HG03139 (cell line): ENCODE measurements around the gene DLGAP3.
A peak's percentile ranks its signal among the peaks of the same experiment; 100 is the strongest.

Experiments used
- ATAC-seq: cut with Tn5 transposase; IDR thresholded peaks from one replicate; pipeline ENCODE4 v1.9.1; 2021; ENCODE audit not compliant: unreplicated experiment

Gene DLGAP3

DNA sequence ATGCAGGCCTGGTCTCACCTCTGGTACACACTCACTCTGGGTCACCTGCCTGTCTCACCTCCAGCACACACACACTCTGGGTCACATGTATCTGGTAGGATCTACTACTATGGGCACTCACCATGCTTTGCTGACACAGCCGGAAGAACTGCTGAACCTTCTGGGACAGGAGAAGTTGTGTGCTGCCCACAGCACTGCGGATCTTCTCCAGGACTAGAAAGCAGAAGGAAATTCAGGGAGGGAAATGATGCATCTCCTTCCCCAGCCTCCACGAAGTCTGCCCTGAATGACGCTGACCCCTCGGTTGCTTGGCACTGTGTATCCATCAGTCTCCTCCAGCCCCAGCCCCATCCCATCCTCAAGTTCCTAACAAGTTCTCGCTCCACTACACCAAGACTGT is 62.0 kb downstream of the DLGAP3 start:
- ATAC-seq: no peak

DNA sequence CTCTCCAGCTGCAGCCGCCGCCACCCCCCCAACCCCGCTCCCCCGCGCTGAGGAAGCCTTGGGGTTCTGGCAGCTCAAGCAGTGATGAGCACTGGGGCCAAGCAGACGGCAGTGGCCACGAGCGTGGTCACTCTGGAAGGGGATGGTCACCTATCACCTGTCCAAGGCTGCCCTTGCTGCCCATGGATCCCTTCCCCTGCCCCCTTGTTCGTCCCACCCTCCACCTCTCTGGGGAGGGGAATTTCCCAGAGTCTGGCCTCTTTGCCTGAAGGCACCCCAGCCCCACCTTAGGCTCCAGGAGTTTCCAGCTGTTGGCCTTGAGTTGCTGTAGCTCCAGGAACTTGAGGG is 62.7 kb downstream of the DLGAP3 start:
- no peak for ATAC-seq

DNA sequence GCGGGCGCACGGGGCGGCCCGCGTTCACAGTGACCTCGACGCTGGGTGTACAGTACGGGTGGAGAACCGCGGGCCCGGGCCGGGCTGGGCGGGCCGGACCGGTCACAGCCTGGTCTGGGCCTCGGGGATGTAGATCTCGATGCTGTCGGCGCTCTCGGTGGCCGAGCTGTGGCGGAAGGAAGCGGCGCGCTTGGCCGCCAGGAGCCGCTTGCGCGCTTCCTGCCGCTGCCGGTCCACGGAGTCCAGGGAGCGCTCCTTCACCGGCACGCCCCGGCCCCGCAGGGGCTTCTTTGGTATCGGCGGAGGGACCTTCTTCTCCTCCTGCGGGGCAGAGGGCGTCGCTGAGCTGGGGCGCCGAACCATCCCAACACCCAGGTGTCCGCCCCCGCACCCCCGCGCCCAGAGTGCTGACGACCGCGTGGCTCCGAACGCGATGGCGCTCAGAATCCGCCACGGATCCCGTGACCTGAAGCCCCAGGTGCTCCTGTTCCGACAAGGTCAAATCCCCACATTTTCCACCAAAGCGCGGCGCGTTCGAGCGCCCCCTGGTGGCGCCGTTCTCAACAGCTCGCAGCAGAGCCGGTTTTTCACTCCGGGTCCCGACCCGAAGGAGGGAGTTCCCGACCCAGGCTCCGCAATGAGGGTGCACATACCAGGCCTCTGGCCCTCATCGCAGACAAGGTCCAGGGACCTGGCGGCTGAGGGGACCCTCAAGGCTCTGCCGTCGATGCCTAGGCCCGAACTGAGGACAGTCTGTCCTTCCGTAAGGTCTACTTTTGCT is 63.3 kb downstream of the DLGAP3 start:
- no peak for ATAC-seq

DNA sequence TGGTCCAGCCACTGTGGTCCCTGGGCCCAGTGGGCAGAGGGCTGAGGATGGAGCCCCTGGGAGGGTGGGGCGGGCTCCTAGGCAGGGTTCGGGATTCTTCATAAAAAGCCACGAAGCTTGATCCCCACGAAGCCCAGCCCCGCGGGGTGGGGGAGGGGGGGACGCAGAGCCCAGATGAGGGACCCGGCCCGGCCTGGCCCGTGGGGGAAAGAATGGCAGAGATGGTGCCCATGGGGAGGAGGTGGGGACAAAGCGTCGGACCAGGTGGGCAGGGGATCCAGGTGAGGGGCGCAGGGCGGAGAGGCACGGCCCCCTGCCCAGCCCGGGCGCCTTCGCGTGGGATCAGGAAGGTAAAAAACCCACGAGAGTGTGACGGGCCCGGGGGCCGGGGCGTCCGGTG is 63.9 kb downstream of the DLGAP3 start:
- ATAC-seq: no peak

DNA sequence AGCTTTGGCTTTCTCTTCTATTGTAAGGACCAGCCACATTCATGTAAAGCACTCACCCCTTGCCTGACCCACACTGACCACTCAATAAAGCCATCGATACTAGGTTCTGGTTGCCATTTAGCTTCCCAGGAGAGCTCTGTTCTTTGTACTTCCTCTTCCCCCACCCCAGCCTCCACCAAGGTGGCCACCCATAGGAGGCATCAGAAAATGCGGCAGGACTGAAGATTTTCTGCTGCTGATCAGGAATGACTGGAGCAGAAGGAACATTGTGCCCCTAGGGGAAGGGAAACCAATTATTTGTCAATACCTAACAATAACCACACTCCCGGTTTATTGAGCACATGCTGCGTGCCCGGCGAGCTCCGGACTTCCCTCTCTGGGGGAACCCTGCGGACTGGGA is 64.7 kb downstream of the DLGAP3 start:
- no peak for ATAC-seq

DNA sequence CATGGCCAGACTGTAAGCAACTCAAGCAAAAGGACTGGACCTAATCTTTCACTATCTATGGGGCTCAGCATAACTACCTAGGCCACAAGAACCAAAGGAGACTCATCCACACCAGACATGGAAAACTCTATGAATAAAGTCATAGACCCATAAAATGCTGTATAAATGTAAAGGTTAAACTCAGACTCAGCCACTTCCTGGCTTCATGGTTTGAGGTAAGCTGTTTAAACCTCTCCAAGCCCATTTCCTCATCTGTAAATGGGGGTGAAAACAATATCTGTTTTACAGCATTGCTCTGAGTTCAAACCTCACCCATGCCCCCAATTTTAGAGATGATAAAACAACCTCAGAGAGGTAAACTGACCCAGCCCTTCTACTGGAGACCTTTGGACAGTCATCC is 65.9 kb downstream of the DLGAP3 start:
- ATAC-seq: no peak

DNA sequence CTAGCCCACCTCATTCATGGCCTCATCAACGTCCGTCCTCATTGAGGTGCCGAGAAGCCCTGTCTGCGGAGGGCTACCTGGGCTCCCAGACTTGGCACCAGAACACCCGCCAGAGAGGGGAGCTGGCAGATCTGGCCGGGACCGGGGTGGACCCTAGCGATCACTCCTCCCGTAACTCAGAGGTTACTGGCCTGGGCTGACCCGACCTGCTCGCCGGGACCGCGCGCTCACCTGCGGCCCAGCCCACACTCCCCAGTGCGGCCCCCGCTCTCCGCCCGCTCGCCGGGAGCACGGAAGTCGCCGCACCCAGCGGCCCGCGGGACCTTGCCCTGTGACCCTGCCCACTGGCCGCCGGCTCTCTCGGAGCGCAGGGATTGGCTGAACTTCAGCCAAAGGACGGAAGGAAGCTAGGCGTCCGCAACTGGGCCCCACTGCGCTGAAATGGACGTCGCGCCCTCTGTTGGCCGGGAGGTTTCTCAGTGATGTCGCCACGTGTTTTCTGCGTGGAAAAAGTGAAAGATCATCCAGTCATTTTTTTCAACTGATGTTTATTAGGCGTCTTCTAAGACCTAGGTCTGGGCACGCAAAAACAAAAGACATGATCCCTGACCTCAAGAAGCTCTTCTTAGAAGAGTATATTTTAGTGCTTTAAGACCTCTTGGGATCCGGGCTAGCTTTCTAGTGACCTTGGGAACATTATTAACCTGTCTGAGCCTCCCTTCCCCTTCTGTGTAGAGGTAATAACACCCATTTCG is 69.8 kb downstream of the DLGAP3 start, which contains the start of gene SMIM12:
SMIM12 (minus strand) TSS at position 304 of the 755 bp plus-strand sequence. CDS start 3,772 bp downstream, outside the sequence.
- ATAC-seq: peak; percentile 93

DNA sequence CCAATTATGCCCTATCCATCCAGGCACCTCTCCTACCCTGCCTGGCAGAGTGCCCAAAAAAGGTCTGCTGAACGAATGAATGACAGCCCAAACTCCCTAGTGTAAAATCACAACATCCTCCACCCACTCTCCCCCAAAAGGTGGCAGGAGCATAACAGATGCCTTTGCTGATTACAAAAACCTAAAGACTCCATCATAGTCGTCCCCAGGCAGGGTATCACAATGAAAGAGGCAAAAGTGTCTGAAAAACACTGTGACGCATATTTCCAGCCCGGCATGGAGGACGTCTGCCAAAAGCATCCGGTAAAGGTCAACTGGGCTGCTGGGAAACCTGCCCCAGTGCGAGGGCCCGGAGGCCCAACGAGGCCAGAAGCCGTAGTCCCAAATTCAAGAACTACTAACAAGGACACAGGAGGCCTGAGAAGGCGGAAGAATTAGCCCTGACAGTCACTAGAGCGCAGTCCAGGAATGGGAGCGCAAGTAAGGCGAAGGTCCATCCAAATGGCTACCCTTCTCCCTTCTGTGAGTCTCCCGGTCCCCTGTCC is 70.5 kb downstream of the DLGAP3 start:
- ATAC-seq: no peak

DNA sequence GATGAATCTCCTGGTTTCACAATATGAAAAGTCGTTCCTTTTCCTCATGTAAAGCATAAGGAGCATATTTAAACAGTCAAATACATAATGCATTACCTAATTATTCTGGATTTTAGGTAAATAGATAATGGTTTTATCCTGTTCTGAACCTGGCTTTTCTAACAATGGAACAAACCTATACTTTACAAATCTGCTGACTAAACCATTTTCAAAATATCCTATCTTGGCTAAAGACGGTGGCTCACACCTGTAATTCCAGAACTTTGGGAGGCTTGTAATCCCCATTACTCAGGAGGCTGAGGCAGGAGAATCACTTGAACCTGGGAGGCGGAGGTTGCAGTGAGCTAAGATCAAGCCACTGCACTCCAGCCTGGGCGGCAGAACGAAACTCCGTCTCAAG is 72.8 kb downstream of the DLGAP3 start:
- no peak for ATAC-seq

DNA sequence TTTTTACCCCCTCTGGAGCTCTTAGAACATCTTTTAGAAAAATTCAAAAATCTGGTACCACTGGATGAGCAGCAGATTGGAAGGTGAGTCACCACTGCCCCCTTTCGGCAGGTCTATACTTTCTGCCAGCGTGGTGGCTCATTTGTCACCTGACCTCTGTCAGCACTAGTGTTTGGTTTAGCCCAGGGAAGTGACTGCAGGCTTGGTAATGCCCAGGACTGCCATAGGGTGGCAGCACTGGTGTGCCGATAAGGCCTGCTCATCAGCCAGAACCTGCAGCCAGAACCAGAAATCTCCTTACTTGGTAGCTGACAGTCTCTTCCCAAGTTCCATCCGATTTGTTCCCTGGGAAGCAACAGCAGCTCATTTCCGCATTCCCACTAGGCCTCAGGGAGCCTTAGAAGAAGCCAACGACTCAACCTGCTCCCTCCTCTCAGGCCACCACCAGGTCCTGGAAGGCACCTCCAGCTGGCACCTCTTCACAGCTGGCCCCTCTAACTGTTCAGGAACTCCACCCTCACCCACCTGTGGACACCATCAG is 76.7 kb downstream of the DLGAP3 start:
- ATAC-seq: peak; percentile 97

DNA sequence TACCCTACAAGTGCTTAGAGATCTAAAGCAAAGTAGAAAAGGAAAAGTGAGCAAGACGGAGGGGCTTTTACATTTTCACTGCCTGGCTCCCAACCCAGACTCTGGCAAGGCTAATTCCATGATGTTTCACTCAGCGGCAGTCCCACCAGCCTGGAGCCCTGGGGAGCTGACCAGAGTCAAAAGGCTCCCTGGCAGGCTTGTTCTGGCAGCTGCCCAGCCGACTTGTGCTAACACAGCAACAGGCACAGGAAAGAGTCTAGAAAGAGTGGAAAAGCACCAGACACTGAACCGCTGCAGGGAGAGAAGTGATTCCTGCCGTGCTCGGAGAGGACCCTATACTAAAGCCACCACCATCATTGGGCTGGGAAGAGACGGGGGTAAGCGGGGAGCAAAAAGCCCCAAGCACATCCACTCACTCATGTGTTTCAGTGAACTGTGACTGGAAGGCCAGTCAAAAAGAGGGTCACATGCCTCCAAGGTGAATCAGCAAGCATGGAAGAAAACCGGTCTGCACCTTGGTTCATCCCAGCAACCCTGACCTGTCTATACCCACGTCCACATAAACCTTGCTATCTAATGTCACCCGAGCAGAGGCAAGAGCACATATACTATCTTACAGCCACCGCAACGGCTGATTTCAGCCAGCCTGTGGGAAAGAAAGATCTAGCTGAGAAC is 77.9 kb downstream of the DLGAP3 start:
- no peak for ATAC-seq

DNA sequence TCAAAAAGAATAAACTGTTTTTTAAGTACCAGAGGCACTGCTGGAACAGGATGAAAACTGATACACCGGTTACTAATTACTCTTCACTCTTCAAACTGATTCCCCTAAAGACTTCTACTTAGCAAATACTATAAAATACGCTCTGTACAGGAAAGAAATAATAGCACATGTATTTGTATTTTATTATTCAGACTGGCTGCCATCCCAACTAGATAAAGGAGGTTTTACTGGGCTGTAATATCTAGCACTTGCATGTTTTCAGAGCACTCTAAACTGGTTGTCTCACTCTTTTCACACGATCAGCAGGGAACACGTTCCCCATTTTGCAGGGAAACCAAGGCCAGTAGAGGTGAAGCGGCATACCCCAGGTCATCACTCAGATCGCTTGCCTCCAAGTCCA is 79.1 kb downstream of the DLGAP3 start:
- ATAC-seq: no peak

DNA sequence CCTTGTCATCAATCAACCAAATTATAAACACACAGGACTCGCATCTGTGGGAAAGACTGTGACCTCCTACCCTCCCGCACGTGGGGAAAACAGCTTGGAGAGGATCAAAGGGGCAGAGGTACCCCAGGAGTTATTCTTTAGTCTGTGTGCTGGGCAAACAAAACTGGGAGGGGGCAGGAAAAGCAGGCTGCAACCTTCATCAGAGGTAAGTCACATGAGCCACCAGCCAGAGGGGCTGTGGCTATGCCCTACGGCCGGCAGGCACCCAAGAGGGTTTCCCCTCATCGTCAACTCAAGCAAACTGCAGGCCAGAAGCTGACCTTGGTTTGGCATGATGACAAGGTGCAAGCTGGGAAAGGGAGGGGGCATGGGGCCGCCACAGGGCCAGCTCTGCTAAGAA is 82.4 kb downstream of the DLGAP3 start:
- no peak for ATAC-seq

DNA sequence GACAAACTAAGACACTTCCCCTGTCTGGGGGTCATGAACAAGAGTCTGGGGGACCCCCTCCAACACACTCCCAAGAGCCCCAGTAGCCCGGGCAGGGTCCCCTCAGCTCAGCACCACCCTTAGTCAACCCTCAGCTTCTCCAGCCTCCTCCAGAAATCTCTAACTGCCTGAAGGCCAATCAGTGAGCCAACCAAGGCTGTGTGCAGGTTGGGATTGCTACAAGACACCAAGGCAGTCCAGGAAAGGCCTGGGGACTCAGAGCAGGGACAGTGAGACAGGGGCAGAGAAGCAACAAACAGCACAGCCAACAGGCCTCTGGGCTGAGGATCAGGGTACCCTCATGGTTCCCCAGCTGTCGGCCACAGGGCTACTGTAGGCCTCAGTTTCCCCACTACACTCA is 83.2 kb downstream of the DLGAP3 start:
- no peak for ATAC-seq

DNA sequence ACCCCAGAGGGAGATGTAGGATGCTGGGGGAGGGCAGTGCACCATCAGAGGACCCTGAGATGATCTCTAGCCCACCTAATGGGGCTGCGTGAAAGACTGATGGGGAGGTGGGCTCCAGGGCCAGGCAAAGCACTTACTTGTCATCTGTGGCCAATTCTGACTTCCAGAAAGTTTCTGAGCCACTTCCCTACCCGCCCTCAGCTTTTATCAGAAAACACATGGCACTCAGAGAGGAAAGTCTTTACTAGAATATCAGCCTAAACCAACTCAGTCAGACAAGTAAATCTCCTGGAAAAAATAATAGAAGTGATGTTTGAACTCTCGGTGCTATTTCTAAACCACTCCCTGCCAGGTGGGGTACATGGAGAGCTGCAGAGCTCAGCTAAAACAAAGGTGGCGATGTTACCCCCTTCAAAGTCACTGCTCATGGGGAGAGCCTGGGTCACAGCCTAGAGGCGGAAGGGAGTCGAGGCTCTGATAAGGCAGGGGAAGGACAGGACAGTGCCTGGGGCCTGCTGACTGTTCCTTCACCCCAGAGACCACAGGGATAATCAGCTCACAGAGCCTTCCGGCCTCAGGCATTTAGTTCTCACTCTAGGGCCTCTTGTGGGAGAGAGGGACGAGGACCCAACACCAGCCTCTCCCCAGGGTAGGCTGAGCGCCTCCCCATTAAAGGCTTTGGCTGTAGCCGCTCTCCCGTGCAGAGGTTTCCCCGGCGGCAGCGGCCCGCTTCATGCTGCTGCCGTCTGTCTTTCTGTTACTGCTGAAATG is 84.1 kb downstream of the DLGAP3 start:
- no peak for ATAC-seq

DNA sequence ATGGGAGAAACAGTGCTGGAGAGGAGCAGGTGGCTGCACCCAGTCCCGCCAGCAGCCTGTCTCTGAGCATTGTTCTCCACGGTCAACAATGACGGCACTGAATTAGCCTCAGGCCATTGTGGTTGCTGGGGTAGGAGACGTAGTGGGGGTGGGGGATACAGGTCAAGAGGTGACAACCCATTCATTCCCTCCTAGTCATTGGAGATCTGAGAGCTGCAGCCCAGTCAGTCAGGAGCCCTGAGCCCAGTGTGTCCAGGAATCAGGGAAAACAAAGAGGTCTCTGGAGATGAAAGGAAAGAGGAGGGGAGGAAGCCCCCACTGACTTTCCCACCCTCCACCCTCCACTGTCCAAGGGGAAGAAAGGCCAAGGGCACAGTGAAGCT is 85.2 kb downstream of the DLGAP3 start:
- no peak for ATAC-seq

DNA sequence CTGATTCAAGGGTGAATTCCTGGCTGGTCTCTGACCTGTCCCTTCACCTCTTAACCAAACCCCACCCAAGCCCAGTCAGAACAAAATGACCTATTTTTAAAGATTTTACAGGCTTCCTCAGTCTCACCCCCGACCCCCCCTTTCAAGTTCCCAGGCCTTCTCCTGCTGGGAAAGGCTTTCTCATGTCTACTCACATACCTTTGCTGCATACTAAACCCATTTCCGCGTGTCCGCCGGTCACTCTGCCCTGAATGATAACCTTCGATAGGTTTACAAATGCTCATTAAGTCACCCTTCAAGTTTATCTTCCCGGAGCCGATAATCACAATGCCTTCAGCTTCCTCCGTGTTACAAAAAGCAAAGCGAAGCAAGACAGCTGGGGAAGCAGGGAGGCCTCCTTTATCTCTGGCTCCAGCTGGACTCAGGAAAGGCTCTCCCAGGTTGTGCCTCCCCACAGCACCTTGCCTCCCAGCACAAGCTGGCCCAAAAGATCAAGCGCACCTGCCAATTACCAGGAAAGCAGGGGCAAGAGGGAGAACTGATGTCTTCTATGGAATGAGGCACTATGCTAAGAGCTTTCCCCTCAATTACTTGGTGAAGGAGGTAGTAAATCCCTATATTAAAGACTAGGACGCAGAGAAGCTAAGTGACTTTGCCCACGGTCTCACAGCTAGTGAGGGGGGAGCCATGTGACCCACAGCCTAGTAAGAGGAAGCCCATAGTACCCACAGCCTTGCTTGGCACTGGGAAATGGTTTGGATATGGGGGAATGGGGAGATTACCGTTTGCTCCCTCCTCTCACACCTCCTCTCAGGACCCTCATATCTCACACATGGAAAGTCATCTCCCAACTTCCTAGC is 85.8 kb downstream of the DLGAP3 start:
- ATAC-seq: no peak

DNA sequence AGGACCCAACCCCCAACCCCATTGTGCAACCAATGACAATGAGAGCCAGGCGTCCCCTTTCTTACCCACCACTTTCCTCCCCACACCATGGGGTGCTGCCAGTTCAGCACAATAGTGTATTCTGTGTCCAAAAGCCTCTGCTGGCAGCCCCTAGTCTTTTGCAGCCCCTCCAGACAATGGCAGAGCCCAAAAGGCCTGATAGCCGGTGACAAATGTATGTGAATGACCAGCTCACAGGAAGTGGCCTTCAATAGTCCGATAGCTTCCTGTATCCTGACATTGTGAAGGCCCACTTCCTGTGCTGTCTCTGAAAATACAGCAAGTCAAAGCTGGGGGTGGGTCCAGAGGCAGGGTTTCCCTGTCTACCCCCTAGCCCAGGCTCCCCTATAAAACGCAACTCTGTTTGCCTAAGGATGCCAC is 86.5 kb downstream of the DLGAP3 start:
- no peak for ATAC-seq

DNA sequence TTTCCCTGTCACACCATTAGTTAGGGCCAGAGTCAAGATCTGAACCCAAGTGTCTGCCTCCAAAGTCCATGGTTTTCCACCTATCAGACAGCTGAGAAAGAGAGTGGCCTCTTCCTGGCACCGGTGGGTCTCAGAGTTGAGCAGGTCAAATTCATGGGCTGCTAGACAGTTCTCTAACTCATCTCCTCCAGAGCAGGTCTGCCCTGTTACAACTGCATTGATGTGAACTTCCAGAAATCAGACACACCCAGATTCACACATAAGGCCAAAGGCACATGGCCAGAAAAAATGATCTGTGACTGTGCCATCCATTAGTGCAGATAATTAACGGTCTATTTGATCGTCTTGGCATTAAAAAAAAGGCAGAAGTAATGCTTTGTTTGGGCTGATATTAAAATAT is 87.4 kb downstream of the DLGAP3 start:
- no peak for ATAC-seq

DNA sequence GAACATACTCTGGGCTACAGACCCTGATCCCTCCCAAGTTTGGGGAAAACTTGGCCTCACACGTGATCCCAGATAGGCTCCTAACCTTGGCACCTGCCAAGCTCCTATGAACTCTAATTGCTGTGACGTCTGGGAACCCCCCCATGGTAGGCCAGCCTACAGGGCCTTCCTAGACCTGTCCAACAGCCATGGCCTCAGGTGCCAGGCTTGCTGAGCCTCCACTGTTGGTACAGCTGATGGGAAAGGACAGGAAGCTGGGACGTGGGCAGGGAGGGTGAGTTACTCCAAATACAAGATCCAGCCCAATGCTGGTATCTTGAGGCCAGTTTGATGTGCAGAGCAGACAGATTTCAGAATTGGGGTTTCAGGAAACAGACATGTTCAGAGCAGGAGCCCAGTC is 89.0 kb downstream of the DLGAP3 start:
- no peak for ATAC-seq
